Medulla oblongata (tissue), 1 donor: ENCODE measurements around the gene ALPK1.

Experiments used
- DNase-seq: peaks from one replicate; pipeline ENCODE4 v3.0.0-alpha.2; 2015; ENCODE audit errors: extremely low spot score

The ALPK1 gene

DNA sequence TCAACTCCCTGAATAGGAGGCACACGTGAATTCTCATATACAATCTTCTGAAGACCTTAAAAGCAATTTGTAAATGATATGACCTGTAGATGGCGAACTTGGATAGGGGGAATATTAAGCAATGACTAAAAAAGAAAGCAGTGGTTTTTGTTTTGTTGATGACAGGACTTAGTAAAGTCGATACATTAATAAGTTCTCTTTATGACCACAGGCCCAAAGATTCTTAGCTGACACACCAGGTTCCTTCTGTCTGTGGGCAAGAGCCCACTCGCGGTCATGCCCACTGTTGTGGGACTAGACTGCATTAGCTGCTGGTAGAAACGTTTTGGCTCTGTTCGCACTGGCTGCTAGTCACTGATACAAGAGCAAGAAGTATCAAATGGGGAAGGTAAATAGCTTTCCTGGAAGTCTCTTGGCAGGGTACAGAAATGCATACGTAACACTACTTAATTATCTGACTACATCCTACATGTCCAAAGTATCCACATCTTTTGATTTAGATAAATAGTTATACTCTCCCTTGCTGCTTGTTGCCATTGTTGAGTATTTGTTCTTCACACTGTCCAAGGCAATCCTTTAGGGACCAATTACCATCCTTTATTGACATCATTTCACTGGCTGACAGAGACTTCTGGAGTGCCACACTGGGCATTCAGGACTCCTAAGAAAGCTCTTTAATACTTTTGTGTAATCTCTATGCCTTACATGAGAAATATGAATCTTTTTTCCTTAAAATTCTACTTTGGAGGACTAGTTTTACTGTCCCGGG, 31.0 kb downstream of the ALPK1 start:
- peak; percentile 70 for DNase-seq

GRCh38 chr4:112328734-112329130, 31.6 kb downstream of the ALPK1 start:
- DNase-seq = no peak

DNA sequence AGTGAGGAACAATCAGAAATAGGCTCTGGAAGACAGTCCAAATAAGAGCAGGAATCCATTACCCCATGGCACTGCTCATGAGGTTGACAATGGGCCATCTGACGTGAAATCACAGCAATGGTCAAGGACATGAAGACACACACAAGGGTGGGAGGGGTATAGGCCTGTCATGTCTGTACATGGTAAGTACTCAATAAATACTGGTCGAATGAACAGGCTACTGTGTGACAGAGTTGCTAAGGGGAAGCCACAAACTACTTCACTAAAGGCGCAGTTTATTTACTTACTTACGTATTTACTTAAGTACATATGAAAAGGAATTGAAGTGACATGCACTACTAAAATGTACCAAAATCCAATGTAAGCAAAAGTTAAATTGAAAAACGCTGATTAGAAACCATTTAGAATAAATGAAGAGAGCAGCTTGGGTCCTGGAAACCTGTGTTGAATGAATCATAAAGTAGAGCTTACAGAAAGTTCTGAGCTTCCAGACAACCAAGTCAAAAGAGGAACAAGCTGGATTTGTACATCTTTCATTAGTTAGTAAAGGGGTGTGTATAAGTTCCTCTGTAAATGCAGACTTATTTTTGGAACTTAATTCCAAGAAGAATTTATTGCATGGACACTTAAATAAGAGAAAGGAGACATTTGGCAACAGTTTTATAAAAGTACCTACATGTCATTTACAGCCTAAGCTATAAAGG, 32.7 kb downstream of the ALPK1 start:
- DNase-seq = no peak

DNA sequence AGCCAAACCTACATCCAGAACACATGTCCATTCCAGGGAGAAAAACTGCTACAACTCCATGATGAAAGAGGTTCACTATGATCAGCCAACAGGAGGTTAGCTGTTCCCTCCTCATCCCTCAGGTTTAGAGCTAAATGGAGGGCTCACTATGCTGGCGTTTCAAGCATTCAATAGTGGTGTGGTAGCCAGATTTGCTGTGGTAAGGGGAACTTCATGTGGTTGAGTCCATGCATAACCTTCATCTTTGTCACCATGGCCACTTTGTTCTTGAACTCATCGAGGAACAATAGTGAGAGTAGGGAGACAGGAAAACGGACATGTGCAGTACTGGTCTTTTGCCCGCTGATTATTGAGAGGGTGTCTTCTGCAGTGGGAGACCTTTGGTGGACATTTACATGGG, 33.8 kb downstream of the ALPK1 start:
- DNase-seq = no peak

DNA sequence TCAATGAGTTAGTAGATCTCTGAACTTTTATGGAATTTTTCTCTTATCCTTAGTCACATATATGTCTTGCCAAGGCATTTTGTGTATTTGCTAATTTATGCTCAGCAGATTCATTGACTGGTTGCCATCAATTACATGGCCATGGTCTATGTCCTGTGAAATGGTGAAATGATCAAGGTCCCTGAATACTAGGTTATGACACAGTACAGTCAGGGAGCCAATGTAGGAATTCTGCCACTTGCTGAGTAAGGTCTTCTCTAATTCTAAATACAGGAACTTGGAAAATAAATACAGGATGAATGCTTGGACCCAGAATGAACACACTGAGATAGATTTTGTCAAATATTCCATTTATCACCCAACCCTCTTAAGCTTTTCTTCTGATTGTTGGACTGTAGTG, 35.2 kb downstream of the ALPK1 start:
- no peak for DNase-seq

DNA sequence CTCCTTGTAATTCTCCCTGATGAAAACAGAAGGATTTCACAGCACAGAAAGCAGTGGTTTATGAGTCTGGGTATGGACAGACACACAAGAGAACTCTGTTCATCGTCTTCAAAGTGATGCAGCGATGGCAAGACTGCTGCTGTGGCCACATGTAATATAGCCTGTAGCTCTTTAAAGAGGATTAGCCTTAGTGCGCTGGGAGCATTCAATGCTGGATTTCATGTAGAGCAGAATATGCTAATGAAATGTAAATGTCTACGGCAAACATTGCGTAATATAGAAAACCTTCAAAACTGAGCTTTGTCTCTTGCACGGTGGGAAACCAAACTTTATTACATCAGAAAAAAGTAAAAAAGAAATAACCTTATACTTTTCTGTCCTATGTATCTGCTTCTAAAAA, 42.9 kb downstream of the ALPK1 start:
- no peak for DNase-seq

- DNase-seq = no peak
Measured at GRCh38 chr4:112341033-112341432, 43.9 kb downstream of the ALPK1 start.

DNA sequence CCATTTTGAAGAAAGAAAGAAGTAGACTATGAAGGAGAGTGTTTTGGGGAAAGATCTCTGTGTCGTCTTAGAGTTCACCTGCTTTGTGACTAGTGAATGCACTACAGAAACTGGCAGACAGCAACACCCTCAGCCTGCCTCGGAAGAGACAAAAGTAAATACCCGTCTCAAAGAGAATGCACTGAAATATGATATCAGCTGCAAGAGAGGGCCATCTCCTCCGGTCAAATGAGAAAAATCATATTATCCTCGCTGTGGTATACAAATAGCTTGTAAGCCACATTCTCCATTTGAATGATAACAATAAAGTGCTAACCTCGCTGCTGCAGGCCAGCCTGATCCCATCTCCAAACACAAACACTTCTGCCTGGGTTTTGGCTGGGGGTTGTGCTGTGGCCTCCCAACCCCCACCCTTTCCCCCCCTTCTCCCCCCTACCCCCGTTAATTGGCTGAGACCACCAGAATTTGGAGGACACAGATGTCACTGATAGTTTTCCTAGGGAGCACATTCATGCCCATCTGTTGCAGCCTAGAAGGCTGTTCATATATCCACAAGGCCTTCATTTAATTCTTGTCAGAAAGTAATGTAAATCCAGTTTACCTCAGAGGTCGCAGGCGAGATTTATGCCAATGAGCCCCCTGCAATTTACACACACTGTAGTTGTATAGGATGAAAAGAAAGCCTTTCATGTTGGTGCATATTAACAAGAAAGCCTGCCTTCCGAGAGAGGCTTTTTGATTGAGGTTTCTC, 46.3 kb downstream of the ALPK1 start:
- DNase-seq = no peak

- peak; percentile 76 for DNase-seq
Measured at GRCh38 chr4:112348488-112349158, 51.5 kb downstream of the ALPK1 start.

DNA sequence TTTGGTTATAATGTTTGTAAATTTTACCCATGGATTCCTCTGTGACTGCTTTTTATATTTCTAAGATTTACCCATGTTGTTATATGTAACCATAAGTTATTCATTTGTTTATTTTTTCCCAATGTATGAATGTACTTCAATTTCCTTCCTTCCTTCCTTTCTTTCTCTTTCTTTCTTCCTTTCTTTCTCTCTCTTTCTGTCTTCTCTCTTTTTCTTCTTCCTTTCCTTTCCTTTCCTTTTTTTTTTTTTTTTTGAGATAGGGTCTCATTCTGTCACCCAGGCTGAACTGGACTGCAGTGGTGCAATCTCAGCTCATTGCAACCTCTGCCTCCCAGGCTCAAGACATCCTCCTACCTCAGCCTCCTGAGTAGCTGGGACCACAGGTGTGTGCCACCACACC, 55.6 kb downstream of the ALPK1 start:
- DNase-seq = no peak

- no peak for DNase-seq
Measured at GRCh38 chr4:112355662-112356061, 58.5 kb downstream of the ALPK1 start.

GRCh38 chr4:112357453-112357852, 60.3 kb downstream of the ALPK1 start:
- DNase-seq = no peak

- DNase-seq = no peak
Measured at GRCh38 chr4:112357897-112358296, 60.7 kb downstream of the ALPK1 start.

DNA sequence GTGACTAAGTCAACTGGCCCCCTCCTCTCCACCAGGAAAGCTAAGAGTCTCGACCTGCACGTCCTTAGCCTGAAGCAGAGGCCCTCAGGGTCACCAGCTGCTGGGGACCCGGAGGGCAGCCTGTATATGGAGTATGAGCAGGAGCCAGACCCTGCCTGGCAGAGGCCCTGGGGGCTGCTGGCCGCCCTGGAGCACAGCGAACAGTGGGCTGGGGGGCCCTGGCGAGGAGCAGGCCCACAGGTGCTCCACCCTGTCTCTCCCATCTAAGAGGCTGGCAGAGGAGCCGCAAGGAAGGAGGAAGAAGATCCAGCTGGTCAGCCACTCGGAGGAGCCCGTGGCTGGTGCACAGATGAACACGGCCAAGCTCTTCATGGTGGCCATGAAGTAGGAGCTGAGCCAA, 61.2 kb downstream of the ALPK1 start:
- DNase-seq = no peak

- no peak for DNase-seq
Measured at GRCh38 chr4:112358952-112359749, 62.0 kb downstream of the ALPK1 start.

DNA sequence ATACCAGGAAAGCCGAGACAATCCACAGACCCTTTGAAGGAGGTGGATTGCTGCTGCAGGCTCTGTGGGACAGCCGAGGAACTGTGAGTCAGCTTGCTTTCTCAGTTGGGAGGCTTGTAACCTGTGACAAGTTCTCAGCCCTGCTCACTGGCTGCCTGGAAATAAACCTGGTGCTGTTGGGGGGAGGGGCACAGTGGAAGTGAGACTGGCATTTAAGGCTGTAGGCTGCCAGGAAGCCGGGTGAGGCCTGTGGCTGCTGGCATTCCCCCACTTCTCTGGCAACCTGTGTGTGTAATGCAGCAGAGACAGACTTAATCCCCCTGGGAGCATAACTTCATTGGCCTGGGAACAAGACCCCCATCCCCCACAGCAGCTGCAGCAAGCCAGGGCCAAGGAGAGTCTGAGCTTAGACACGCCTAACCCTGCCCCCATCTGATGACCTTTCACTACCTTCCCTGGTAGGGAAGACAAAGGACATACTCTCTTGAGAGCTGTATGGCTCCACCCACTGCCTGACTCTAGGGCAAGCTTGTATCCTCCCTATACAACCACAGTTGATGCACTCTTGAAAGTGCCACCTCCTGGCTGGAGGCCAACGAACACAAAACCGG, 64.1 kb downstream of the ALPK1 start:
- no peak for DNase-seq

GRCh38 chr4:112370466-112370865, 73.3 kb downstream of the ALPK1 start:
- DNase-seq = no peak

DNA sequence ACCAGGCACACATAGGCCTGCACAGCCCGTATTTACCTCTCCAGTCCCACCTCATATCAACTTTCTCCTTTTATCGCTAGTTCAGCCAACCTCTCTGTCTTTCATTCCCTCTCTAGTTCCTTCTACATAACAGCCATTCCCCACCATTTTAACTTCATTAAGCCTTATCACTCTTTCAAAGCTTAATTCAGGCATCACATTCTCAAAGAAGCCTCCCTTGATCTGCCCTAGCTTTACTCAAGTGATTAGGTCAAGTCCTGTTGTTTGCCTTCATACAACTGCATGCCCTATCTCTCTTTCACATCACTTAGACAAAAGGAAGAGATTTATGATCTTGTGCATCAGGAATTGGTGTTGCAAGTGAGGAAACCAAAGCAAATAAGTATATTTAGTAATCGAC, 74.2 kb downstream of the ALPK1 start:
- no peak for DNase-seq

GRCh38 chr4:112374850-112375249, 77.7 kb downstream of the ALPK1 start:
- no peak for DNase-seq

- no peak for DNase-seq
Measured at GRCh38 chr4:112377171-112377570, 80.0 kb downstream of the ALPK1 start.
